GM21737 (cell line): ENCODE measurements around the gene NR2E3.

Experiments
- ATAC-seq: cut with Tn5 transposase; IDR thresholded peaks from one replicate; pipeline ENCODE4 v1.9.1; 2021; ENCODE audit warnings: mild to moderate bottlenecking, moderate library complexity; ENCODE audit not compliant: unreplicated experiment

NR2E3 gene

GRCh38 chr15:71810256-71811035 is at the start of gene NR2E3:
Gene NR2E3 (plus strand): TSS chr15:71810554. CDS start chr15:71810744, 190 bp downstream.
- no peak for ATAC-seq

GRCh38 chr15:71760852-71761251 is 49.5 kb upstream of the NR2E3 start:
- ATAC-seq = no peak

DNA sequence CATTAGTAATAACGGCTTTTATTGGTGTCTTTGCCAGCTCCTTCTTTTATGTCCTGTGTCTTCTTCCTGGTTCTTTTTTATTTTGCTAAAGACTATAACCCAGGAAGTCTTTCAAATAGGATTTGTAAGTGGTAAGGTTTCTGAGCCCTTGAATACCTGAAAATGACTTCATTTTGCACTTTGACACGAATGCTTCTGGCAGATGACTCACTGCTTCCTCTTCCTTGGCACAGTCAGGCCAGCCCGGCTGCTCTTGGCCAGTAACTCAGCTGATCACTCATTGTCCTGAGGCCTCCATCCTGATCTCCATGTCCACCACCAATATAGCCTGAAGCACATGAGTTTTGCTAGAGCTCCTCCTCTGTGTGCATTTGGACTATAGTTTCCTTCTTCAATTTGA is 48.7 kb upstream of the NR2E3 start:
- ATAC-seq = no peak

- ATAC-seq = no peak
Observed at GRCh38 chr15:71768184-71768583, 42.2 kb upstream of the NR2E3 start.

DNA sequence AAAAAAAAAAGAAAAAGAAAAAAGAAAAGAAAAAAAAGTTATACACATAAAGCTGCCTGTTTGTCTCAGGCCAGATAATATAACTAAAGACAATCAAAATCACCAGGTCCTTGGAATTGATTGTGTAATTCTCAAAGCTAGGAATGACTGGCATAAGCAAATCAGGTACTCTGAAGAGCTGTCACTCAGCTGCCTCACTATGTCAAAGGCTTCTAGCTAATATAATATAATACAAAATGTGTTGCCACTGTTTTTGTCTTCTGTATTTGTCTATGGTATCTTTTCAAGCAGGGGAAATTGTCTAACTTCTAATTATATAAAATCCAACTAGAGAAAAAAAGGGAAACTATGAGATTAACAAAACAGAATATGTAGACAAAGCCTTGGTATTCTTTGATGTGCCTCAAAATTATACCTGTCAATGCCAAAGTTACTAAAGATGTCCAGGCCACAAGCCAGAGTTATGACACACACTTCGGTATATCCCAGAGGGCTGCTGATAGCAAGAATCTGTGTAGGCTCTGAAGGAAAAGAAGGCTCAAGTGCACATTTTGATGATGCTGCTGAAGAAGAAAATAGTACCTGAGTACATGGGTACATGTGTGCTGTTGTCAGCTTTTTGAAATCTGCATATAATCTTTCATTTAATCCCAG is 37.0 kb upstream of the NR2E3 start:
- ATAC-seq = no peak

- no peak for ATAC-seq
Observed at GRCh38 chr15:71775856-71776255, 34.5 kb upstream of the NR2E3 start.

GRCh38 chr15:71776304-71776703 is 34.0 kb upstream of the NR2E3 start:
- ATAC-seq = no peak

GRCh38 chr15:71777216-71777943 is 33.0 kb upstream of the NR2E3 start:
- ATAC-seq = no peak

DNA sequence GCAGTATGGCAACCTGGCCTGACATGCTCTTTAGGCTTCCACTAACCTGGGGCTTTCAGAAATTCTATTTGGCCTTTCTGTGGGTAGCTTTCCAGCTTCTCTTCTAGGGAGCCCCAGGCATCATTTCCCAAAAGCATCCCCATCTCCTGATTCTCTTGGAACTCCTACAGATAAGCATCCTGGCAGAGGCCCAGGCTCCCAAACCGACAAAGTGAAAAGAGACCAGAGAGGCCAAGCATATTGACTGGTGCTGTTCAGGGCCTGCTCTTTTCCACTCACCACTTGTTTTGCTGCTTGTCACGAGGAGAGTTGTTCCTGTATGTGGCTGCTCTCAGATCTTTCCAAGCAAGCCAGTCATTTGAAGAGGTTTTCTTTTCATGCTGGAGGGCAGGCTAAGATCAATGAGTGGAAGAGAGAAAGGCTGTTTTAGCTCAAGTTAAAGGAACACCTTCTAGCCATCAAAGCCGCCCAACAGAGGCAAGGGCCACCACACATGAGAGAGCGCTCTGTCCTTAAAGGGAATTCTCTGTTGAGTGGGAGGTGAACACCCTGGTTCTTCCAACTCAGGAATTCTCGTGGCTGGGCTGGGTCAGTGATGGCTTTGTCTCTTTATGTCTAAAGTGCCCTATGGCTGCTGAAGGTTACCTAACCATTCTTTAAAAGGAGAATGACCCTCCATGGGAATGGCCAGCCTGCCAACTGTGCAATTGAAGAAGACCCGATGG is 31.1 kb upstream of the NR2E3 start:
- ATAC-seq = no peak

DNA sequence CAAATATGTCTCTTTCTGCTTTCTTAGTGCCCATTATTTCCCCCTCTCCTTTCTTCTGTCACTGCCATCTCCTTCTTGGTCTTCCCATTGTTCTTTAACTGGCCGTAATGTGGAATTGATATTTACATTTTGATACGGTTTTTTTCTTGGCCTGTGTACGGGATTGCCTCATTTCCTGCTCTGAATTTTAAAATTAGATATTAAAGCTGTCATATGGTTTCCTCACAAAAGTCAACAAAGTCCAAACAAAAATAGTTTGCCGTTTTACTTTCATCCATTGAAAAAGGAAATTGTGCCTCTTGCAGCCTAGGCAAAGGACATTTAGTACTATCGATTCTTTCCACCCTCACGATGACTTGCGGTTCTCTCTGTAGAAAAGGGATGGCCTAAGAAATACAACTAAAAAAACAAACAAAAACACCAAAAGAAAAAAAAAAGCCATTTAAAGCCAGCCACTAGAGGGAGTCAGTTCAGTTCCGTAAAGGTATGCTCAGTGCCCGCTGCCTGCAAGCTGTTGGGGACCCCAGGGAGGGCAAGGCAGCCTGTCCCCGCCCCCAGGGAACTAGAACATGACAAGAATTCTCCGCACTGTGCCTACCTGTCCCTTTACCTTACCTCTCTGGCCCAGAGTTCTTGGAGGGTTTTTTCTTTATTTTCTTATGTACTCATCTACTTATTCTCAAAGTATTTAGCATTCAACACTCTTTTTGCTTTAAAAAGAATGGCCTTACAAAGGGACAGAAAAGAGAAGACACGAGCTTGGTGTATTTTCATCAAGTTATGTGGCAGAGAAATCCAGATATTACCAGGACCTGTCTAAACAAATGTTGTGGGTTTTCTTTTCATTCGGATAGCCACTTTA is 30.0 kb upstream of the NR2E3 start:
- no peak for ATAC-seq

- no peak for ATAC-seq
Observed at GRCh38 chr15:71781179-71781964, 29.0 kb upstream of the NR2E3 start.

GRCh38 chr15:71781965-71782265 is 28.4 kb upstream of the NR2E3 start:
- no peak for ATAC-seq

GRCh38 chr15:71782422-71783165 is 27.8 kb upstream of the NR2E3 start:
- no peak for ATAC-seq

GRCh38 chr15:71784719-71785118 is 25.6 kb upstream of the NR2E3 start:
- no peak for ATAC-seq

DNA sequence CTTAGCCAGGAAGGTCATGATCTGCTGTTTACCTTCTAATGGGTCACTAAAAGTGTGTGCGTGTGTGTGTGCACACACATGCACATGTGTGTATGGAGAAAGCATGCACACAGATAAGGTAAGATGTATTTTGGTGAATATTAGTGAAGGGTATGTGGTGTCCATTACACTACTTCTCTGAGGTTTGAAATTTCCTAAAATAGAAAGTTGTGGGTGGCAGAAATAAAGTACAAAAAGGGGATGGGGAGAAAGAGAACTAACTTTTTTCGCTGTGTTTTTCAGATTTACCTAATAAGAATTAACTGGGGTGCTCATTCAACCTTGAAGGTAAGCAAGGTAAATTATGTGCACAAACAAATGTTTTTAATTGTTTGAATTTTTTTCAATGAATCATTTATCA is 24.4 kb upstream of the NR2E3 start:
- no peak for ATAC-seq

- ATAC-seq = no peak
Observed at GRCh38 chr15:71786673-71787072, 23.7 kb upstream of the NR2E3 start.

GRCh38 chr15:71788646-71789579 is 21.4 kb upstream of the NR2E3 start:
- no peak for ATAC-seq

DNA sequence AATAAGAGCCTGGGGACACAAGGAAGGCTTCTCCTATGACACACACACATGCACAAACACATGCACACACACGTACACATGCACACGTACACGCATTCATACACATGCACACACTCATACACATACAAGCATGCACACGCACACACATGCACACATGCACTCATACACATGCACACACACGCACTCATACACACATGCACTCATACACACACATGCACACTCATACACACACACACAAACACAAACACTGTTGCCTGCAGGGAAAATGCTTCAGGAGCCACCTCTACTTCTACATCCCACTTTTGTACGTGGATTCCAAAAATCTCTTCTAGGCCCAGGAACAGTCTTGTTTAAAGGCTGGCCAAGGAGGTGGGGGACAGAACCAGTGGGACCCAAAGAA is 20.7 kb upstream of the NR2E3 start:
- no peak for ATAC-seq
